H1 (cell line): ENCODE measurements around the gene TUBB2B. TPM values are rescaled to one million over a fixed set of nuclear protein-coding genes. Genes with fewer than 3 reads are reported as not detected.

Experiments used
- CTCF ChIA-PET: fragments of 300-600 bp; sonication (Branson Sonifier 250); formaldehyde crosslinking; loops from one replicate; lab custom pipeline; 2021; ENCODE audit not compliant: partially characterized antibody; lab: Charles Lee
- POLR2A ChIA-PET: fragments of 300-600 bp; sonication (Branson Sonifier 250); formaldehyde crosslinking; loops from one replicate; lab custom pipeline; 2021; ENCODE audit warnings: inconsistent platforms; ENCODE audit not compliant: partially characterized antibody; lab: Charles Lee
- DNase-seq, 2 experiments: peaks; one replicate each; pipeline versions ENCODE4 v3.0.0 to v3.0.0-alpha.2; 2010 to 2022; ENCODE audit warnings: low spot score in 2 of 2, low read depth in 1 of 2, mixed read lengths in 1 of 2
- FAIRE-seq: peaks from 2 replicates; lab custom pipeline; 2011; peaks lifted over from hg19 to GRCh38; lab: Jason Lieb, UNC
- H2AFZ ChIP-seq: 2 replicates; pipeline ENCODE4 v1.8.1; 2012; ENCODE audit warnings: low read length, inconsistent platforms
- H2AK5ac ChIP-seq: 2 replicates; pipeline ENCODE4 v1.6.1; 2013; ENCODE audit warnings: low read depth, low read length
- H2BK120ac ChIP-seq: replicated peaks from 2 replicates; pipeline ENCODE3; 2013; ENCODE audit warnings: low read depth, low read length, inconsistent platforms
- H2BK12ac ChIP-seq: 2 replicates; pipeline ENCODE4 v1.6.1; 2013; ENCODE audit warnings: low read depth, low read length
- H2BK15ac ChIP-seq: 2 replicates; pipeline ENCODE4 v1.6.1; 2013; ENCODE audit warnings: low read length
- H2BK20ac ChIP-seq: 2 replicates; pipeline ENCODE4 v1.6.1; 2013; ENCODE audit warnings: low read length
- H2BK5ac ChIP-seq: 2 replicates; pipeline ENCODE4 v1.6.1; 2013; ENCODE audit warnings: low read depth, low read length
- H3K14ac ChIP-seq: 2 replicates; pipeline ENCODE4 v1.6.1; 2013; ENCODE audit warnings: inconsistent platforms; ENCODE audit not compliant: insufficient read length
- H3K18ac ChIP-seq: 2 replicates; pipeline ENCODE4 v1.6.1; 2013; ENCODE audit warnings: low read length; ENCODE audit errors: extremely low read depth
- H3K23ac ChIP-seq: 2 replicates; pipeline ENCODE4 v1.6.1; 2013; ENCODE audit warnings: inconsistent platforms; ENCODE audit not compliant: insufficient read length
- H3K23me2 ChIP-seq: 2 replicates; pipeline ENCODE4 v1.6.1; 2013; ENCODE audit warnings: low read depth, low read length
- H3K27ac ChIP-seq: 2 replicates; pipeline ENCODE4 v1.6.1; 2011; ENCODE audit warnings: low read depth, low read length, inconsistent platforms
- H3K27me3 ChIP-seq, 4 experiments: replicated peaks in 1 of 4; 1 replicate in 1 of 4; 2 replicates in 3 of 4; pipeline versions ENCODE4 v1.6.1 to v1.8.1; 2011 to 2013; ENCODE audit warnings: low read length in 3 of 4, mild to moderate bottlenecking in 3 of 4, inconsistent platforms in 2 of 4, mixed read lengths in 2 of 4, moderate library complexity in 1 of 4; ENCODE audit not compliant: control insufficient read depth in 3 of 4, insufficient read depth in 3 of 4; ENCODE audit errors: extremely low read depth in 1 of 4
- H3K36me3 ChIP-seq, 4 experiments: 2 replicates each; pipeline versions ENCODE4 v1.6.1 to v1.8.1; 2011 to 2013; ENCODE audit warnings: mild to moderate bottlenecking in 4 of 4, low read length in 3 of 4, moderate library complexity in 2 of 4, control low read depth in 1 of 4, inconsistent platforms in 1 of 4; ENCODE audit not compliant: insufficient read depth in 4 of 4, control insufficient read depth in 2 of 4
- H3K4ac ChIP-seq: replicated peaks from 2 replicates; pipeline ENCODE3; 2013; ENCODE audit warnings: low read length, low read depth, mixed read lengths, inconsistent platforms; ENCODE audit not compliant: insufficient read length
- H3K4me1 ChIP-seq, 4 experiments: replicated peaks in 1 of 4; 1 replicate in 1 of 4; 2 replicates in 3 of 4; pipeline versions ENCODE4 v1.6.1 to v1.8.1; 2011 to 2013; ENCODE audit warnings: low read length in 3 of 4, inconsistent platforms in 2 of 4, mixed read lengths in 1 of 4; ENCODE audit not compliant: insufficient read depth in 4 of 4, control insufficient read depth in 3 of 4
- H3K4me2 ChIP-seq, 2 experiments: 2 replicates each; pipeline versions ENCODE4 v1.6.1 to v1.8.1; 2011 to 2013; ENCODE audit warnings: low read depth in 2 of 2, low read length in 2 of 2, control low read depth in 1 of 2, inconsistent platforms in 1 of 2, mild to moderate bottlenecking in 1 of 2; ENCODE audit not compliant: insufficient read depth in 1 of 2
- H3K4me3 ChIP-seq, 4 experiments: fragments of 200-600, 300-600 bp in 1 of 4; sonication (generic), shearing (Covaris generic), sonication (Bioruptor Twin) in 1 of 4; 2 replicates each; pipeline versions ENCODE4 v1.5.1 to v1.8.1; 2011 to 2016; ENCODE audit warnings: low read length in 4 of 4, low read depth in 3 of 4, control low read depth in 2 of 4, inconsistent platforms in 2 of 4, mild to moderate bottlenecking in 2 of 4, mixed read lengths in 1 of 4, moderate library complexity in 1 of 4; ENCODE audit not compliant: insufficient read depth in 2 of 4; ENCODE audit errors: extremely low read depth in 1 of 4
- H3K56ac ChIP-seq: replicated peaks from 2 replicates; pipeline ENCODE3; 2013; ENCODE audit warnings: low read depth, mild to moderate bottlenecking, mixed read lengths, low read length, inconsistent platforms; ENCODE audit not compliant: insufficient read length
- H3K79me1 ChIP-seq: 2 replicates; pipeline ENCODE4 v1.6.1; 2013; ENCODE audit warnings: low read depth, low read length, control low read depth
- H3K79me2 ChIP-seq, 2 experiments: 2 replicates each; pipeline versions ENCODE4 v1.6.1 to v1.8.1; 2012 to 2013; ENCODE audit warnings: low read length in 2 of 2, mild to moderate bottlenecking in 2 of 2, inconsistent platforms in 1 of 2; ENCODE audit not compliant: insufficient read depth in 2 of 2, control insufficient read depth in 1 of 2
- H3K9ac ChIP-seq, 4 experiments: replicated peaks in 1 of 4; 1 replicate in 1 of 4; 2 replicates in 3 of 4; pipeline versions ENCODE4 v1.6.1 to v1.8.1; 2011 to 2013; ENCODE audit warnings: low read depth in 3 of 4, low read length in 3 of 4, control low read depth in 2 of 4, mild to moderate bottlenecking in 2 of 4, moderate library complexity in 2 of 4, inconsistent platforms in 1 of 4; ENCODE audit errors: extremely low read depth in 1 of 4
- H3K9me3 ChIP-seq, 2 experiments: 2 replicates each; pipeline versions ENCODE4 v1.6.1 to v1.8.1; 2012 to 2013; ENCODE audit warnings: mild to moderate bottlenecking in 2 of 2, moderate library complexity in 2 of 2, control low read depth in 1 of 2, inconsistent platforms in 1 of 2, low read depth in 1 of 2, low read length in 1 of 2, mixed read lengths in 1 of 2; ENCODE audit not compliant: insufficient read depth in 2 of 2
- H4K20me1 ChIP-seq, 2 experiments: replicated peaks in 1 of 2; 2 replicates each; pipeline versions ENCODE3 to v1.8.1; 2011 to 2013; ENCODE audit warnings: inconsistent platforms in 2 of 2, low read length in 2 of 2, mild to moderate bottlenecking in 1 of 2; ENCODE audit not compliant: insufficient read depth in 2 of 2, control insufficient read depth in 1 of 2
- H4K5ac ChIP-seq: 2 replicates; pipeline ENCODE4 v1.6.1; 2013; ENCODE audit warnings: low read length, low read depth, mixed read lengths, inconsistent platforms; ENCODE audit not compliant: insufficient read length
- H4K8ac ChIP-seq: 2 replicates; pipeline ENCODE4 v1.8.0; 2013; ENCODE audit warnings: mild to moderate bottlenecking, moderate library complexity, low read length, inconsistent platforms; ENCODE audit not compliant: insufficient read depth; ENCODE audit errors: extremely low read depth
- H4K91ac ChIP-seq: replicated peaks from 2 replicates; pipeline ENCODE3; 2013; ENCODE audit warnings: low read length, mixed read lengths, inconsistent platforms; ENCODE audit not compliant: insufficient read length
- ATF2 ChIP-seq: IDR thresholded peaks from 2 replicates; pipeline ENCODE4 v1.6.1; 2012; ENCODE audit warnings: low read length, inconsistent platforms
- BRCA1 ChIP-seq: IDR thresholded peaks from 2 replicates; pipeline ENCODE4 v1.6.1; 2012; ENCODE audit warnings: low read depth, low read length, improper control_type of control experiment
- CREB1 ChIP-seq: IDR thresholded peaks from 2 replicates; pipeline ENCODE4 v1.6.1; 2012; ENCODE audit warnings: inconsistent platforms
- EGR1 ChIP-seq: IDR thresholded peaks from 2 replicates; pipeline ENCODE4 v1.6.1; 2011; ENCODE audit warnings: low read depth, low read length, borderline replicate concordance
- JUN ChIP-seq: IDR thresholded peaks from 2 replicates; pipeline ENCODE4 v1.6.1; 2011; ENCODE audit warnings: low read depth, mild to moderate bottlenecking, improper control_type of control experiment, low read length
- KDM1A ChIP-seq: fragments of 200-600, 300-600 bp; sonication (generic); IDR thresholded peaks from 2 replicates; pipeline ENCODE4 v1.7.1; 2016; ENCODE audit warnings: mild to moderate bottlenecking, low read length, borderline replicate concordance
- MAFK ChIP-seq: IDR thresholded peaks from 2 replicates; pipeline ENCODE4 v1.6.1; 2012; ENCODE audit warnings: low read depth, mild to moderate bottlenecking, improper control_type of control experiment, low read length
- NANOG ChIP-seq: IDR thresholded peaks from 2 replicates; pipeline ENCODE4 v1.6.1; 2011; ENCODE audit warnings: low read length, low read depth, mild to moderate bottlenecking, inconsistent platforms; ENCODE audit not compliant: insufficient read depth, poor library complexity, severe bottlenecking
- NRF1 ChIP-seq: IDR thresholded peaks from 2 replicates; pipeline ENCODE4 v1.6.1; 2011; ENCODE audit warnings: mild to moderate bottlenecking, low read depth, low read length, improper control_type of control experiment
- RNF2 ChIP-seq: fragments of 200-900, 300-1000 bp; sonication (generic); IDR thresholded peaks from 2 replicates; pipeline ENCODE4 v1.7.1; 2016; ENCODE audit warnings: borderline replicate concordance, low read depth, mild to moderate bottlenecking, antibody characterized with exemption, low read length; ENCODE audit not compliant: poor library complexity, severe bottlenecking; ENCODE audit errors: missing control alignments
- SIX5 ChIP-seq: IDR thresholded peaks from 2 replicates; pipeline ENCODE4 v1.6.1; 2011; ENCODE audit warnings: mild to moderate bottlenecking, low read depth, low read length
- TCF12 ChIP-seq: IDR thresholded peaks from 2 replicates; pipeline ENCODE4 v1.6.1; 2011; ENCODE audit warnings: low read depth, mild to moderate bottlenecking, low read length
- ZNF274 ChIP-seq: IDR thresholded peaks from 2 replicates; pipeline ENCODE4 v1.7.0; 2012; ENCODE audit warnings: low read length, borderline replicate concordance; ENCODE audit errors: extremely low read depth
- WGBS, 2 experiments: shearing (Covaris generic) in 1 of 2; methylation state at CpG; one replicate each; pipeline versions ENCODE4 v1.1.6 to v1.1.7; 2013 to 2015; ENCODE audit warnings: low lambda C conversion rate in 2 of 2, mixed read lengths in 2 of 2, inconsistent platforms in 1 of 2, low coverage in 1 of 2, missing lambda C conversion rate in 1 of 2; ENCODE audit not compliant: insufficient replicate concordance in 2 of 2, insufficient coverage in 1 of 2, insufficient read length in 1 of 2; ENCODE audit errors: extremely low coverage in 1 of 2, missing lambda C conversion rate in 1 of 2; 5-methylcytosine and 5-hydroxymethylcytosine counted together
- polyA plus RNA-seq, 7 experiments: library from polyadenylated mRNA; depleted of rRNA in 3 of 7; stranded (reverse) in 5 of 7; unstranded in 2 of 7; fragments of >200 nt in 5 of 7; fragments of 200-250 nt in 2 of 7; gene quantifications; 1 replicate in 5 of 7; 2 replicates in 1 of 7; 4 replicates in 1 of 7; pipeline versions ENCODE4 v1.2.1 to v1.2.3, GENCODE V29; 2011 to 2013; ENCODE audit warnings: missing spikeins in 2 of 7, mixed read lengths in 2 of 7
- total RNA-seq: library from RNA; stranded (reverse); fragmentation: NEBNext Ultra II Directional; extraction: Animal tissue kit (Norgen Biotek cat#: 25700); gene quantifications from 2 replicates; pipeline ENCODE4 v1.2.1, GENCODE V29; 2021

TUBB2B gene
- total and polyA plus RNA-seq, 2 of the 8 experiments (the other 6 are each of a cell fraction or from before 2014, with no cell fraction given): 612 to 722 TPM

GRCh38 chr6:3211681-3212080, 15.8 kb downstream of the TUBB2B start:
- no peak overlapping the region for H2BK120ac ChIP-seq
- peaks cover 3 to 10% (median 4%) of the 10 kb centered on the region in 4 experiments; a peak in 6 of 7 replicates for H3K4me1 ChIP-seq
- H4K5ac ChIP-seq: no peak overlapping the region
- H3K9me3 ChIP-seq: no peaks in the 10 kb centered on the region
- no peaks in the 10 kb centered on the region for H3K79me2 ChIP-seq
- no peak overlapping the region for H2BK12ac ChIP-seq
- no peak overlapping the region for H3K4me2 ChIP-seq
- H3K14ac ChIP-seq: no peak overlapping the region
- WGBS, 2 experiments: 95% methylated on average over 5 of the region's 5 CpGs; no CpG with 5 or more reads in 1 of the 2 experiments
- H2BK20ac ChIP-seq: no peak overlapping the region
- no peak overlapping the region for H3K4ac ChIP-seq
- no peak overlapping the region for H2BK15ac ChIP-seq
- H2AK5ac ChIP-seq: no peak overlapping the region
- H3K56ac ChIP-seq: no peak overlapping the region
- H2AFZ ChIP-seq: no peak overlapping the region
- no peak overlapping the region for H3K9ac ChIP-seq
- no peaks in the 10 kb centered on the region for H3K23me2 ChIP-seq
- no peak overlapping the region for H4K8ac ChIP-seq
- H4K20me1 ChIP-seq: no peaks in the 10 kb centered on the region
- H3K4me3 ChIP-seq: no peak overlapping the region
- no peak overlapping the region for H3K18ac ChIP-seq
- POLR2A ChIA-PET: interaction anchor here (0.9 to 8.1 kb wide), 5 partner anchors 12 to 47 kb away, joined by 3 to 40 read pairs (median 4); no protein-coding TSS in a partner anchor
- H3K36me3 ChIP-seq: no peaks in the 10 kb centered on the region
- no peak overlapping the region for H2BK5ac ChIP-seq
- no peaks in the 10 kb centered on the region; the same call in 1 of the 2 replicates for H3K79me1 ChIP-seq
- no peak for FAIRE-seq
- no peak overlapping the region for H3K27ac ChIP-seq
- no peak overlapping the region for H4K91ac ChIP-seq
- no peak for DNase-seq
- H3K27me3 ChIP-seq: no peaks in the 10 kb centered on the region
- H3K23ac ChIP-seq: no peak overlapping the region
- CTCF ChIA-PET: interaction anchor here (0.9 to 2.3 kb wide), 7 partner anchors 9 to 259 kb away, joined by 3 to 7 read pairs (median 3); no protein-coding TSS in a partner anchor
- no peak for TF ChIP-seq KDM1A
- no peak for TF ChIP-seq NANOG
- no peak for TF ChIP-seq EGR1
- TF ChIP-seq BRCA1: no peak
- no peak for TF ChIP-seq NRF1
- no peak for TF ChIP-seq TCF12
- TF ChIP-seq MAFK: no peak
- TF ChIP-seq CREB1: no peak
- TF ChIP-seq ATF2: no peak
- TF ChIP-seq ZNF274: no peak
- no peak for TF ChIP-seq SIX5
- no peak for TF ChIP-seq JUN
- no peak for TF ChIP-seq RNF2
